22Rv1 (cell line): ENCODE results near the gene GPR180.

ENCODE experiments used
- CTCF ChIP-seq: fragments of 450-650 bp; IDR thresholded peaks from 2 replicates; pipeline ENCODE4 v1.5.1; 2017; ENCODE audit warnings: mild to moderate bottlenecking
- ZFX ChIP-seq: fragments of 450-650 bp; IDR thresholded peaks from 2 replicates; pipeline ENCODE4 v1.6.1; 2017; ENCODE audit warnings: antibody characterized with exemption, borderline replicate concordance

- TF ChIP-seq CTCF (no peak), ZFX (no peak)
Measured at GRCh38 chr13:94560116-94560515, 41.5 kb upstream of the GPR180 start.
